DMS114 treated with DMSO at 0.1 percent for 48 hours (cell line): ENCODE data around the gene PHACTR1.
"Not testable (repeated sequence)": the region's sequence is repeated elsewhere in the genome, so short reads cannot be mapped to it uniquely, and the experiment has no call there.

Source experiments
- DNase-seq: peaks from one replicate; lab custom pipeline; 2025; ENCODE audit not compliant: unreplicated experiment; lab: John Stamatoyannopoulos, UW

The PHACTR1 gene

DNA sequence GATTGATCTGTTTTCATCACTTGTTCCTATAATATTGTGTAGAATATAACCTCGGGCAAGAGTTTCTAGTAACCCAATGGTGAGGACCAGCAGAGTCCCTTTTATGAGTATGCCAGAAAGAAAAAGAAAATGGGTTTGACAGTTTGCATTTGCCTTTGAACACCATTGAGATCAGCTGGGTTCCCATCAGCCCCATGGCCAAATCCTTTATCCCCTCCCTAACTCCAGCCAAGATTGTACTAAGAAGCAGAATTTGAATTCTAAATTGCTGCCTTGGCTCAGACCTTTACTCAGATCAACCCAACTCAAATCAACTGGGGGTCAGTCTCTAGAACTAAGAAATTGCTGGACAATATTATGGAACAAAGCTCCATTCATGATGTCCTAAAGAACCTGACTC lies 424.4 kb downstream of the PHACTR1 start:
- DNase-seq, result no peak

- DNase-seq, result no peak
Observed at GRCh38 chr6:13141387-13141786, 424.8 kb downstream of the PHACTR1 start.

DNA sequence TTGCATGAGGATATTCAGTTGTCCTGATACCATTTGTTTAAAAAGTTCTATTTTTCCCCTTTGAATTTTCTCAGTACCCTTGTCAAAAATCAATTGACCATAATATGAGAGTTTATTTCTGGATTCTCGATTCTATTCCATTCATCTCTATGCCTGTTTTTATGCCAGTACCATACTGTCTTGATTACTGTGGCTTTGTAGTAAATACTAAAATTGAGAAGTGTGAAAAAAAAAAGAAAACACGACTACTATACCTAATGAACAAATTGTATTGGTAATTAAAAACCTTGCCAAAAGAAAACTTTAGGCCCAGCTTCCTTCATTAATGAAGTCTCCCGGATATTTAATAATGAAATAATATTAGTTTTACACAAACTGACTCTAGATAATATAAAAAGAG lies 426.0 kb downstream of the PHACTR1 start:
- DNase-seq, result no peak

DNA sequence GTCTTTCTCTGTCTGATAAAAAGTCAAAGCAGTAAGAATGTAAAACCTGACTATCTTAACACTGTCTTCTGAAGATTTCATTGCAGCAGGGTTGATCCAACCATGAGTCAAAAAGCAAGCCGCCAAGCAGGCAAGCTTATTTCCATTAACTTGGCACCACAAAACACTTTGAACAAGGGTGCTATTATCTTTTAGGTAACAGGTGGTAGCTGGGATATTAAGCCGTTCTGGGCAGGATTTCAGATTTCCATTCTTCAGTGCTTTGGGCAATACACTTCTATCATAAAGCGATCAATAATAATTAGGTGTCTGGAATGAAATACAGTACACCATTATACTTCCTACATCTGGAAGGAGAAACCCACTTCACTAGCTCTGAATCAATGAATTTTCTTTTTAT lies 429.9 kb downstream of the PHACTR1 start:
- DNase-seq, result no peak

- no peak for DNase-seq
Observed at GRCh38 chr6:13147376-13147775, 430.8 kb downstream of the PHACTR1 start.

- no peak for DNase-seq
Observed at GRCh38 chr6:13147782-13148181, 431.2 kb downstream of the PHACTR1 start.

- no peak for DNase-seq
Observed at GRCh38 chr6:13152764-13153163, 436.2 kb downstream of the PHACTR1 start.

DNA sequence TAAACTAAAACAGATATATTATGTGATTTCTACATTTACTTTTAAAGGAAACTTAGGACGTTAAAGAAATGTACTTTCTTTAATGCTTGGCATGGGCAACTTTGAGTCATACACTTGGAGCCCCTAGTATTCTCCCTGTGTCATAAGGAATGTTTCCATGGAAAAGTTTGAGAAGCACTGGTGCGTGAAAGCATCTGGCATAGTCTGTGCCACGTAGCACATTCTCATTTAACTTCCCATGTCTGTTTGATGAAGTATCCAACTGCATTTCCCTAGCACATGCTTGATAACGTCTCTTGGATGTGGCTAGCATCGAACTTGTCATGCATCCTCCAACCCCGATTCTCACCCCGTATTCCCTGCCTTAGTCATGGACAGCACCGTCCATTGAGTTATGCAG lies 439.8 kb downstream of the PHACTR1 start:
- DNase-seq, result no peak

GRCh38 chr6:13157293-13157692 lies 440.7 kb downstream of the PHACTR1 start:
- DNase-seq, result no peak

- DNase-seq, result no peak
Observed at GRCh38 chr6:13159300-13159699, 442.7 kb downstream of the PHACTR1 start.

GRCh38 chr6:13159822-13160221 lies 443.3 kb downstream of the PHACTR1 start:
- DNase-seq, result not testable (repeated sequence)

DNA sequence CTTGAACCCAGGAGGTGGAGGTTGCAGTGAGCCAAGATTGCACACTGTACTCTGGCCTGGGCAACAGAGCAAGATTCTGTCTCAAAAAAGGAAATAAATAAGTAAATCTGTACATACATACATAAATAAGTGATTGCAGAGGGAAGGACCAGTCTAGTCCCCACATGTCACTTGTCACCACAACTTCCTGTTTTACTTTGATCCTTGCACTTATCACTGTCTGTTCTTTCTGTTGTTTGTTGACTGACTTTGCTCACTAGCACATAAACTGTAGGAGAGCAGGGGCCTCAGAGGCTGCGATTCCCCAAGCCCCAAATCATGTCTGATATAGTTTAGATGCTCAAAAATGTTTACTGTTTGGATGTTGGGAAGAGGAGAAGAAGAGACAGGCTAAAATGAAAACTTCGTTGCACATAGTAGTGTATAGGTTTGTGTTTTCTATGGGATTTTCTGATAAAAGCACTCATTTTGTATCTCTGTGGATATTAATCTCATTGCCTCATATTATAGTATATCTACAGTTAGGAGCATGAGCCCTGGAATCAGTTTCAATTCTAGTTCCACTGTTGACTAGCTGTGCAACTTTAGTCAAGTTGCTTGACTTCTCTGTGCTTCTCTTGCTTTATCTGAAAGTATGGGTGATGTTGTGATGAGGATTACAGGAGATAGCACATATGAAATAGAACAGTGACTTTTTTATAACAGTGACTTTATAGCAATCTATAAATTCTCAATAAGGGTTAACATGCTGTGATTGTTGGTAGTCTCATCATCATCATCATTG lies 446.8 kb downstream of the PHACTR1 start:
- DNase-seq, result no peak

- DNase-seq, result no peak
Observed at GRCh38 chr6:13164291-13164690, 447.7 kb downstream of the PHACTR1 start.

GRCh38 chr6:13165502-13166172 lies 449.1 kb downstream of the PHACTR1 start:
- no peak for DNase-seq

DNA sequence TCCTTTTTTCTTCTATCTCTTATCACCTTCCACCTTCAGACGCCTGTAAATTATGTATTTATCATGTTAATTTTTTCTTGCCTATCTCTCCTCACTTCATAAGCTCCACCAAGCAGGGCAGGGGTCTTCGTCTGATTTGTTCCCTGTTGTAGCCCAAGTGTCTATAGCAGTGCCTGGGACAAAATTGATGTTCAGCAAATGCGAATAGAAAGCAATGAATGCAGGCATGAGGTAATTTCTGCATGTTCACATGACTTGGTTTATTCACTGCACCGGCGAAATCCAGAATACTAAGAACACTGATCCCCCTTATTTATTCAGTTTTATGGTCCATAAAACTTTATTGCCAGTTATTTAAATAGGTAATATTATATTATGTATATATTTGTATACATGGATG lies 449.7 kb downstream of the PHACTR1 start:
- no peak for DNase-seq

DNA sequence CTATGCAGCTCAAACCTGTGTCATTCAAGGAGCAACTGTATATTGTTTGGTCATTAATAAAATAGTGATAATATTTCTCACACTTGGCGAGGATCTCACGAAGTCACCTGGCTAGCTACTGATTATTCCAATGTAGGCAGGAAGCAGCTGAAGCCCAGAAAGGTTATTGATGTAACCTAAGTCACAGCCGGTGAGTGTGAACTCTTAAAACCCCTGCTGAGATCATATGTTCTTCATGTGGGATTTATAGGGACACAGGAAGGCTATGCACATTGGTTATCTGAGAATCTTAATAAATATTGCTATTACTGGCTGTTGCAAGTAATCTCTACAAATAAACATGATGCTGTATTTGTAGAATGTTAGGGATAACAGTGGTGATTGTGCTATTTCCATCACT lies 450.3 kb downstream of the PHACTR1 start:
- no peak for DNase-seq

DNA sequence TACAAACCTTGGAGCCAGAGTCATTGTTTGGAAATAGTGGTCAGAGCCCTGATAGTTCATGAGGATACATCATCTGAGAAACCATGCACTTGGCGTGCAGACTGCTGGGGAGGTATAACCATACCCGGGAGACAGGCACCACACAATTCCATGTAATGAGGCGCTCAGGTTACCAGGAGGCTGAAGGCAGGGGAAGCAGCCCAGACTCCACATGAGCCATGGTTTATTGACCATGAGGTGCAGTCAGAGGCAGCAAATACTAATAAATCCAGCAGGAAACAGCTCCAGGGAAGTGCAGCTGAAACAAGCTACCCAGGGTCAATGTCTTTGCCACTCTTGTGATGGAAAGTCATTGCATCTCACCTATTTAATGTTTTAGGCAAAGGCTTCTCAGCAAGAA lies 455.7 kb downstream of the PHACTR1 start:
- DNase-seq, result no peak

DNA sequence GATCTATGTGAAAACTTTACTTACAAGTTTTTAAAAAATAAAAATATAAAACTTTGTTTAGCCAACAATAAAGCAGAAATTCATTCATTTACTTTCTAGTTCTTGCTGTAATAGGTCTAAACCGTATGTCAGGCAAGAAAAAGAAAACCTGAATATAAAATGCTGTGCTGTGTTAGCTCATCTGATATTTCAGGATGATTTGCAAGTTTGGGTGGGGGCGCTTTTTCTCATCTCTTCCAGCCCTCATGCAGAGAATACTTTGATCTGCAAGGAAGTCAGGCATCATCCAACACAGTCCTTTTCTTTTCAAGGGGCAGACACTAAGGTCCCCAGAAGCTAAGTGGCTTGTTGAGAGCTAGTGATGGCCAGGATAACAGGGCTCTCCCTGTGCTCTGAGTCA lies 458.5 kb downstream of the PHACTR1 start:
- no peak for DNase-seq

- DNase-seq, result no peak
Observed at GRCh38 chr6:13175759-13176158, 459.2 kb downstream of the PHACTR1 start.

DNA sequence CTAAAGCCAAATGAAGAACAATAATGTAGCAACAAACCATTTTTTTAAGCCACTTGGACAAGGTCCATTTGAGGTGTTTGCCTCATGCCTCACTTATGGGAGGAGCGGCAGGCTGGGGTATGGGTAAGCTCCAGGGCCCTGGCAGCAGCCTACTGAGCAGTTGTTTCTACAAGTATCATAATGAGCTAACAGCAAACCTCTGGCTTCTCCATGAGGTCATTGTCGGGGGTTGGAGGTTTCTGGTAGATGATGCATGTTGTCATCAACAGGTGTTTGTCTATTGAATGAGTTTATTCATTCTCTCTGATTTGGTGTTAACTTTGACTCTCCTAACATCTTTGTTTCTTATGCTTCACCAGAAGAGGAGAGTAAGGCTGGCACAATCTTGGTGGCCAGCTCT lies 461.1 kb downstream of the PHACTR1 start:
- no peak for DNase-seq

- no peak for DNase-seq
Observed at GRCh38 chr6:13178107-13178506, 461.5 kb downstream of the PHACTR1 start.

- DNase-seq, result no peak
Observed at GRCh38 chr6:13180538-13180937, 464.0 kb downstream of the PHACTR1 start.

DNA sequence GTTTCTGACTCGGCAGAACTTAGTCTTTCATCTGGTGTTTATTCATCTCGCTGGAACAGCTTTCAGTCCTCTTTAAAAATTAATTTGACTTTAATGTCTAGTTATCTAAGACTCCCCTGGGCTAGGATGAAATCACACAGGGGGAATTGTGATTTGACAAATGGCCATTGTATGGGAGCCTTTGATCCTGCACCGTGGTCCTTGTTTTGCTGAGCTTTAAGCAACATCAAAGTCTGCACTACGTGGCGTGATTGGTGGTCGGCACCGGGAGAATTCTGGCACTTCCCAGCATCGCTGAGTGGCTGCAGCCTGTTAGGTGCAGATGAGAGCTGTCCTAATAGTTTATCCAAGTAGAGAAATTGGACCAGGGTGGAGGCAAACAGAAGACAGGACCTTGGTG lies 464.8 kb downstream of the PHACTR1 start:
- no peak for DNase-seq
